NT2/D1 (cell line): Measurements from ENCODE around the gene AFAP1L1.

Experiments used
- SUZ12 ChIP-seq: IDR thresholded peaks from 2 replicates; pipeline ENCODE4 v1.6.1; 2011; ENCODE audit not compliant: insufficient read length, insufficient read depth; ENCODE audit errors: extremely low read depth
- YY1 ChIP-seq: IDR thresholded peaks from 2 replicates; pipeline ENCODE4 v1.6.1; 2011; ENCODE audit not compliant: insufficient read length, insufficient read depth
- ZNF274 ChIP-seq: IDR thresholded peaks from 2 replicates; pipeline ENCODE4 v1.6.1; 2011; ENCODE audit warnings: mild to moderate bottlenecking, low read depth, low read length

DNA sequence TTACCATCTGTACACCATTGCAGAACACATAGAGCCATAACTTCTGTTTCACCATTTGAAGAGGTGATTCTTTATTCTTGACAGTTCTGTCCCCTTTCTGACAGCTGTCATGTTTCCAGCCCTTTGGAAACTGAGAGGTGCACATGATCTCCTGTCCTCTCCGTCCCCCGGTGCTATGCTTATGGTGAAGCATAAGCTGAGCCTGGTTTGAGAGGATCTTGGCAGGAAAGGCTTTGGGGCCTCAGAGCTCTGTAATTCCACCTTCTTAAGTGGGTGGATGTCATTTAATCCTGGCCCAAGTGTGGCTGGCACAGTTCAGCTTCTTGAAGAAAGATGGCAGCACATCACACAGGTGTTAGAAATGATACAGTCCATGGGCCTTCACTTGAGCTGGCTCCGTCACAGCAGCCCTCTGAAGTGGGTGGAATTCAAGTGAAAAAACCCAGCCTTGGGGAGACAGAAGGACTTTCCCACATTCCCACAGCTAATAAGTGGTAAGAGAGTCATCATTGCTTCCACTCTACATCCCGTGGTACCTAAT is 43.0 kb downstream of the AFAP1L1 start:
- no peak for TF ChIP-seq YY1
- TF ChIP-seq ZNF274: no peak
- no peak for TF ChIP-seq SUZ12
